Embryonic facial prominence (tissue), 1 donor: Measurements from ENCODE around the gene EMILIN3.
A peak's percentile ranks its signal among the peaks of the same experiment; 100 is the strongest.

Experiments used
- DNase-seq: peaks from one replicate; pipeline ENCODE4 v3.0.0-alpha.2; 2016; ENCODE audit errors: extremely low spot score

EMILIN3 gene

GRCh38 chr20:41347523-41348429 is 18.8 kb downstream of the EMILIN3 start:
- no peak for DNase-seq

GRCh38 chr20:41345729-41346067 is 20.9 kb downstream of the EMILIN3 start:
- DNase-seq, result no peak

- DNase-seq, result no peak
Measured at GRCh38 chr20:41344938-41345728, 21.5 kb downstream of the EMILIN3 start.

- DNase-seq, result no peak
Measured at GRCh38 chr20:41344477-41344876, 22.1 kb downstream of the EMILIN3 start.

GRCh38 chr20:41342474-41343464 is 23.8 kb downstream of the EMILIN3 start:
- DNase-seq, result no peak

GRCh38 chr20:41340327-41341055 is 26.1 kb downstream of the EMILIN3 start, which contains the start of gene LPIN3:
LPIN3 (plus strand) TSS chr20:41340821; CDS start chr20:41345804, 4,983 bp downstream.
- DNase-seq, result peak; percentile 55

GRCh38 chr20:41339957-41340326 is 26.7 kb downstream of the EMILIN3 start:
- peak; percentile 43 for DNase-seq

GRCh38 chr20:41336711-41337492 is 29.7 kb downstream of the EMILIN3 start:
- DNase-seq, result no peak

- no peak for DNase-seq
Measured at GRCh38 chr20:41335591-41335990, 31.0 kb downstream of the EMILIN3 start.

GRCh38 chr20:41334443-41335421 is 31.9 kb downstream of the EMILIN3 start:
- no peak for DNase-seq

GRCh38 chr20:41334036-41334435 is 32.6 kb downstream of the EMILIN3 start:
- DNase-seq, result no peak

- no peak for DNase-seq
Measured at GRCh38 chr20:41331731-41332130, 34.9 kb downstream of the EMILIN3 start.

- no peak for DNase-seq
Measured at GRCh38 chr20:41330941-41331340, 35.7 kb downstream of the EMILIN3 start.

GRCh38 chr20:41330343-41330720 is 36.3 kb downstream of the EMILIN3 start:
- no peak for DNase-seq

- no peak for DNase-seq
Measured at GRCh38 chr20:41329435-41330342, 36.9 kb downstream of the EMILIN3 start.

- no peak for DNase-seq
Measured at GRCh38 chr20:41327178-41327577, 39.4 kb downstream of the EMILIN3 start.

GRCh38 chr20:41320976-41321375 is 45.6 kb downstream of the EMILIN3 start:
- DNase-seq, result no peak

GRCh38 chr20:41320441-41320840 is 46.2 kb downstream of the EMILIN3 start:
- DNase-seq, result no peak
